Germinal center (tissue), 1 donor: ENCODE measurements around the gene PLD3.

Source experiments
- DNase-seq: peaks from one replicate; pipeline ENCODE4 v3.0.0; 2012; ENCODE audit warnings: mixed read lengths, low spot score

The PLD3 gene

GRCh38 chr19:40348125-40348913 is at the start of gene PLD3, which contains the start of gene C19orf47:
PLD3 (plus strand) TSS chr19:40348695; CDS start chr19:40366484, 17,789 bp downstream.
C19orf47 (minus strand) TSS chr19:40348397; CDS start chr19:40341857, 6,540 bp downstream.
- DNase-seq = peak; percentile 100

- no peak for DNase-seq
Measured at GRCh38 chr19:40300668-40301067, 47.8 kb upstream of the PLD3 start.

GRCh38 chr19:40302224-40303011 is 46.1 kb upstream of the PLD3 start:
- no peak for DNase-seq

- no peak for DNase-seq
Measured at GRCh38 chr19:40303765-40304164, 44.7 kb upstream of the PLD3 start.

GRCh38 chr19:40304306-40304705 is 44.2 kb upstream of the PLD3 start:
- no peak for DNase-seq

- DNase-seq = peak; percentile 84
Measured at GRCh38 chr19:40305403-40305802, 43.1 kb upstream of the PLD3 start.

- no peak for DNase-seq
Measured at GRCh38 chr19:40309666-40310065, 38.8 kb upstream of the PLD3 start.

- DNase-seq = no peak
Measured at GRCh38 chr19:40312533-40312932, 36.0 kb upstream of the PLD3 start.

GRCh38 chr19:40313229-40313983 is 35.1 kb upstream of the PLD3 start:
- DNase-seq = no peak

- no peak for DNase-seq
Measured at GRCh38 chr19:40314656-40315055, 33.8 kb upstream of the PLD3 start.

- DNase-seq = no peak
Measured at GRCh38 chr19:40315812-40316470, 32.6 kb upstream of the PLD3 start.

GRCh38 chr19:40317338-40317737 is 31.2 kb upstream of the PLD3 start:
- DNase-seq = no peak

GRCh38 chr19:40320558-40320935 is 27.9 kb upstream of the PLD3 start:
- DNase-seq = no peak

GRCh38 chr19:40321076-40321475 is 27.4 kb upstream of the PLD3 start:
- DNase-seq = no peak

GRCh38 chr19:40321566-40322270 is 26.8 kb upstream of the PLD3 start:
- no peak for DNase-seq

GRCh38 chr19:40322271-40322610 is 26.3 kb upstream of the PLD3 start:
- no peak for DNase-seq

GRCh38 chr19:40322951-40323615 is 25.4 kb upstream of the PLD3 start:
- DNase-seq = no peak

GRCh38 chr19:40323705-40324104 is 24.8 kb upstream of the PLD3 start:
- no peak for DNase-seq

GRCh38 chr19:40326201-40326600 is 22.3 kb upstream of the PLD3 start:
- no peak for DNase-seq

GRCh38 chr19:40331052-40331451 is 17.4 kb upstream of the PLD3 start:
- DNase-seq = no peak

- DNase-seq = no peak
Measured at GRCh38 chr19:40332669-40333068, 15.8 kb upstream of the PLD3 start.
